ENCODE results near the gene USP5. TPM values are rescaled to one million over a fixed set of nuclear protein-coding genes. Genes with fewer than 3 reads are reported as not detected.
"Not testable (repeated sequence)": the region's sequence is repeated elsewhere in the genome, so short reads cannot be mapped to it uniquely, and the experiment has no call there.

USP5 gene
- total and polyA plus RNA-seq, 9 donors: 13.9 to 84.3 (median 54.9) TPM

- Histone ChIP-seq H3K4me1 (ENCODE audit: insufficient read depth) (no peaks in the 10 kb centered on the region), H3K27ac (peak overlapping the region; percentile 42 to 77), H3K27me3 (no peaks in the 10 kb centered on the region), H3K36me3 (no peaks in the 10 kb centered on the region), H3K4me3 (peak overlapping the region; percentile 64), H3K9me3 (no peaks in the 10 kb centered on the region)
- intact Hi-C loops (cut with DNase I): loop anchor here in 1 of 4 donors (2.0 to 5.0 kb wide), 2 partner anchors 18 to 55 kb away; partner anchors contain the start of gene ATN1
- peak; percentile 81 to 92 (median 89) for DNase-seq
- 0 to 1% (median 1%) methylated on average over 29 to 40 of the region's 40 CpGs for WGBS, 3 donors
- TF ChIP-seq CTCF (IDR thresholded peaks at IDR 0.05) (peak; percentile 90 to 97 (median 93)), POLR2A (IDR thresholded peaks at IDR 0.05) (no peak)
Measured at GRCh38 chr12:6872073-6873048, 20.4 kb downstream of the USP5 start.

- no peak for TF ChIP-seq EP300 (IDR thresholded peaks at IDR 0.05)
- peak in 1 of 3 donors; percentile 28 for TF ChIP-seq CTCF (IDR thresholded peaks at IDR 0.05)
- peak; percentile 66 for TF ChIP-seq POLR2A (IDR thresholded peaks at IDR 0.05)
- Histone ChIP-seq H3K27me3 (no peaks in the 10 kb centered on the region), H3K9me3 (no peaks in the 10 kb centered on the region), H3K36me3 (no peaks in the 10 kb centered on the region), H3K27ac (peak within 1 kb of the TSS; percentile 42 to 77), H3K4me3 (peak within 1 kb of the TSS; percentile 64), H3K4me1 (ENCODE audit: insufficient read depth) (no peaks in the 10 kb centered on the region)
- WGBS, 3 donors: 0 to 1% (median 0%) methylated on average over 55 to 66 of the region's 66 CpGs
- DNase-seq: peak; percentile 99 to 100 (median 99)
- intact Hi-C loops (cut with DNase I): loop anchor here in 1 of 4 donors (2.0 to 5.0 kb wide), 2 partner anchors 17 to 54 kb away; partner anchors contain the start of gene ATN1
Measured at GRCh38 chr12:6873094-6874014, 21.4 kb downstream of the USP5 start, which contains the start of gene SPSB2. TSS of gene SPSB2 (minus strand) at chr12:6873303. CDS start at chr12:6872901, 402 bp downstream.

- not testable (repeated sequence) for H3K9me3 ChIP-seq; H3K4me1 ChIP-seq (ENCODE audit: insufficient read depth); H3K27me3 ChIP-seq; DNase-seq; H3K36me3 ChIP-seq
- Histone ChIP-seq H3K27ac (peak overlapping the region in 1 of 2 donors; percentile 77), H3K4me3 (peak overlapping the region; percentile 64)
- 29 to 31% (median 30%) methylated on average over 9 of the region's 9 CpGs for WGBS, 3 donors
- intact Hi-C loops (cut with DNase I): loop anchor here in 1 of 4 donors (5.0 kb wide), 1 partner anchor 53 kb away; the partner anchor contains the start of gene ATN1
Measured at GRCh38 chr12:6874015-6874368, 22.0 kb downstream of the USP5 start.

GRCh38 chr12:6879824-6880223 is 27.9 kb downstream of the USP5 start:
- H3K9me3 ChIP-seq; intact Hi-C loops (cut with DNase I); H3K36me3 ChIP-seq; H3K4me1 ChIP-seq (ENCODE audit: insufficient read depth); DNase-seq; H3K4me3 ChIP-seq; H3K27me3 ChIP-seq; H3K27ac ChIP-seq: not testable (repeated sequence)
- WGBS, 3 donors: 91 to 92% (median 91%) methylated on average over 11 of the region's 11 CpGs

GRCh38 chr12:6883252-6883651 is 31.3 kb downstream of the USP5 start:
- no peak overlapping the region for H3K27ac ChIP-seq
- no peaks in the 10 kb centered on the region for H3K9me3 ChIP-seq
- WGBS, 3 donors: 88 to 93% (median 92%) methylated on average over 5 of the region's 5 CpGs

More at GRCh38 chr12:6883252-6883651, 31.3 kb downstream of the USP5 start:
- no peak for DNase-seq
- Histone ChIP-seq H3K27me3 (no peaks in the 10 kb centered on the region), H3K4me1 (ENCODE audit: insufficient read depth) (no peaks in the 10 kb centered on the region), H3K4me3 (no peak overlapping the region), H3K36me3 (no peaks in the 10 kb centered on the region)
- TF ChIP-seq CTCF (IDR thresholded peaks at IDR 0.05): no peak
- TF ChIP-seq EP300 (IDR thresholded peaks at IDR 0.05): no peak
- TF ChIP-seq POLR2A (IDR thresholded peaks at IDR 0.05): no peak
- intact Hi-C loops (cut with DNase I): no loop called here
